ENCODE data around the gene NDUFA8. TPM values are rescaled to one million over a fixed set of nuclear protein-coding genes. Genes with fewer than 3 reads are reported as not detected.

NDUFA8 gene
- total and polyA plus RNA-seq, 2 experiments from 2014 or later, result 36.6 to 144 TPM

DNA sequence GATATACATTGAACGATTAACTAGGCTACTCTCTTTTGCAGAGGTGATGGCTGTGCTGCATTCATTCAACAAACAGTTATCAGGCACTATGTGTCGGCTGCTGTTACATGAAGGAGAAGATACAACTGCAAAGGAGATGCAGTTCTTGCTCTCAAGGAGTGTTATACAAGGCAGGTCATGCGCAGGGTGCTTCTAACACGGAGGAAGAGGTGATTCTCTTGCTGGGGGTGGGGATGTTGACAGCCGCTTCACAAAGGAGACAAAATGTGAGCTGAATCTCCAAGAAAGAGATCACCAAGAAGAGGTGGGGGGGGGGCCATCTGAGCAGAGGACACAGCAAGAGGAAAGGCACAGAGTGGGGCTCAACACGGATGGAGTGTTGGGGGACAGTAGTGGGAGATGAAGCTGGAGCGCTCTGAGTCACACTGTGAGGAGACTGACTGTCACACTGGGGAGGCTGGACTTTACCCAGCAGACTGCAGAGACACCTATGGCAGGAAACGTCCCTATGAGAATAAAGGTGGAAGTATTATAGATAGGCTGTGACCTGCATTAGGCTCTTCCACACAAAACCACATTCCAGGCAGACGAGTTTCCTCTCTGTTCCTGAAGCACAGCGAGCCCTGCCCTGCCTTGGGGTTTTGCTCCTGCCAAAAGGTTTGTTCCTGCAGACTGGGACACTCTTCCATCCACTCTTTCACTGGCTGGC lies 20.9 kb downstream of the NDUFA8 start (continued):
- TF ChIP-seq, protein P1, sequence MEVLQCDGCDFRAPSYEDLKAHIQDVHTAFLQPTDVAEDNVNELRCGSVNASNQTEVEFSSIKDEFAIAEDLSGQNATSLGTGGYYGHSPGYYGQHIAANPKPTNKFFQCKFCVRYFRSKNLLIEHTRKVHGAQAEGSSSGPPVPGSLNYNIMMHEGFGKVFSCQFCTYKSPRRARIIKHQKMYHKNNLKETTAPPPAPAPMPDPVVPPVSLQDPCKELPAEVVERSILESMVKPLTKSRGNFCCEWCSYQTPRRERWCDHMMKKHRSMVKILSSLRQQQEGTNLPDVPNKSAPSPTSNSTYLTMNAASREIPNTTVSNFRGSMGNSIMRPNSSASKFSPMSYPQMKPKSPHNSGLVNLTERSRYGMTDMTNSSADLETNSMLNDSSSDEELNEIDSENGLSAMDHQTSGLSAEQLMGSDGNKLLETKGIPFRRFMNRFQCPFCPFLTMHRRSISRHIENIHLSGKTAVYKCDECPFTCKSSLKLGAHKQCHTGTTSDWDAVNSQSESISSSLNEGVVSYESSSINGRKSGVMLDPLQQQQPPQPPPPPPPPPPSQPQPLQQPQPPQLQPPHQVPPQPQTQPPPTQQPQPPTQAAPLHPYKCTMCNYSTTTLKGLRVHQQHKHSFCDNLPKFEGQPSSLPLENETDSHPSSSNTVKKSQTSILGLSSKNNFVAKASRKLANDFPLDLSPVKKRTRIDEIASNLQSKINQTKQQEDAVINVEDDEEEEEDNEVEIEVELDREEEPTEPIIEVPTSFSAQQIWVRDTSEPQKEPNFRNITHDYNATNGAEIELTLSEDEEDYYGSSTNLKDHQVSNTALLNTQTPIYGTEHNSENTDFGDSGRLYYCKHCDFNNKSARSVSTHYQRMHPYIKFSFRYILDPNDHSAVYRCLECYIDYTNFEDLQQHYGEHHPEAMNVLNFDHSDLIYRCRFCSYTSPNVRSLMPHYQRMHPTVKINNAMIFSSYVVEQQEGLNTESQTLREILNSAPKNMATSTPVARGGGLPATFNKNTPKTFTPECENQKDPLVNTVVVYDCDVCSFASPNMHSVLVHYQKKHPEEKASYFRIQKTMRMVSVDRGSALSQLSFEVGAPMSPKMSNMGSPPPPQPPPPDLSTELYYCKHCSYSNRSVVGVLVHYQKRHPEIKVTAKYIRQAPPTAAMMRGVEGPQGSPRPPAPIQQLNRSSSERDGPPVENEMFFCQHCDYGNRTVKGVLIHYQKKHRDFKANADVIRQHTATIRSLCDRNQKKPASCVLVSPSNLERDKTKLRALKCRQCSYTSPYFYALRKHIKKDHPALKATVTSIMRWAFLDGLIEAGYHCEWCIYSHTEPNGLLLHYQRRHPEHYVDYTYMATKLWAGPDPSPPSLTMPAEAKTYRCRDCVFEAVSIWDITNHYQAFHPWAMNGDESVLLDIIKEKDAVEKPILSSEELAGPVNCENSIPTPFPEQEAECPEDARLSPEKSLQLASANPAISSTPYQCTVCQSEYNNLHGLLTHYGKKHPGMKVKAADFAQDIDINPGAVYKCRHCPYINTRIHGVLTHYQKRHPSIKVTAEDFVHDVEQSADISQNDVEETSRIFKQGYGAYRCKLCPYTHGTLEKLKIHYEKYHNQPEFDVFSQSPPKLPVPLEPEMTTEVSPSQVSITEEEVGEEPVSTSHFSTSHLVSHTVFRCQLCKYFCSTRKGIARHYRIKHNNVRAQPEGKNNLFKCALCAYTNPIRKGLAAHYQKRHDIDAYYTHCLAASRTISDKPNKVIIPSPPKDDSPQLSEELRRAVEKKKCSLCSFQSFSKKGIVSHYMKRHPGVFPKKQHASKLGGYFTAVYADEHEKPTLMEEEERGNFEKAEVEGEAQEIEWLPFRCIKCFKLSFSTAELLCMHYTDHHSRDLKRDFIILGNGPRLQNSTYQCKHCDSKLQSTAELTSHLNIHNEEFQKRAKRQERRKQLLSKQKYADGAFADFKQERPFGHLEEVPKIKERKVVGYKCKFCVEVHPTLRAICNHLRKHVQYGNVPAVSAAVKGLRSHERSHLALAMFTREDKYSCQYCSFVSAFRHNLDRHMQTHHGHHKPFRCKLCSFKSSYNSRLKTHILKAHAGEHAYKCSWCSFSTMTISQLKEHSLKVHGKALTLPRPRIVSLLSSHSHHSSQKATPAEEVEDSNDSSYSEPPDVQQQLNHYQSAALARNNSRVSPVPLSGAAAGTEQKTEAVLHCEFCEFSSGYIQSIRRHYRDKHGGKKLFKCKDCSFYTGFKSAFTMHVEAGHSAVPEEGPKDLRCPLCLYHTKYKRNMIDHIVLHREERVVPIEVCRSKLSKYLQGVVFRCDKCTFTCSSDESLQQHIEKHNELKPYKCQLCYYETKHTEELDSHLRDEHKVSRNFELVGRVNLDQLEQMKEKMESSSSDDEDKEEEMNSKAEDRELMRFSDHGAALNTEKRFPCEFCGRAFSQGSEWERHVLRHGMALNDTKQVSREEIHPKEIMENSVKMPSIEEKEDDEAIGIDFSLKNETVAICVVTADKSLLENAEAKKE (CRISPR knock-in tag; IDR thresholded peaks at IDR 0.05), result no peak
- no peak for TF ChIP-seq STAT1 (IDR thresholded peaks at IDR 0.05; ENCODE audit: unreplicated experiment)

DNA sequence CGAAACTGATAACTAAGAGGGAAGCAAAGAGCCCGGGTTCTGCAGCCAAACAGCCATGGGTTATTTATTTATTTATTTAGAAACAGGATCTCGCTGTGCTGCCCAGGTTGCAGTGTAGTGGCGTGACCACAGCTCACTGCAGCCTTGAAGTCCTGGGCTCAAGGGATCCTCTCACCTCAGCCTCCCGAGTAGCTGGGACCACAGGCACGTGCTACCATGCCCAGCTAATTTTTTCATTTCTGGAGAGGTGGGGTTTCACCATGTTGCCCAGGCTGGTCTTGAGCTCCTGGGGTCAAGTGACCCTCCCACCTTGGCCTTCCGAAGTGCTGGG lies 24.1 kb downstream of the NDUFA8 start:
- Histone ChIP-seq H3K79me2 (replicated peaks; ENCODE audit: insufficient read depth) (no peaks in the 10 kb centered on the region), H3K27ac (ENCODE audit: low read depth) (no peak overlapping the region), H3F3A (replicated peaks; ENCODE audit: low read depth) (no peaks in the 10 kb centered on the region), H3K27me3 (ENCODE audit: insufficient read depth) (peaks cover 11% of the 10 kb centered on the region; the same call in 1 of the 2 replicates), H3K9me2 (ENCODE audit: insufficient read depth) (0 out of 2 replicates have a peak, but pooled peaks cover 3% of the 10 kb centered on the region), H4K20me1 (replicated peaks; ENCODE audit: insufficient read depth) (no peaks in the 10 kb centered on the region), H2AFZ (no peak overlapping the region), H3K4me1 (ENCODE audit: insufficient read depth) (peaks cover 44% of the 10 kb centered on the region), H3K4me3 (no peak overlapping the region), H3K36me3 (ENCODE audit: insufficient read depth) (no peaks in the 10 kb centered on the region), H3K4me2 (peak overlapping the region; percentile 71; the same call in 1 of the 2 replicates)
- ATAC-seq (no peak), DNase-seq (ENCODE audit: low spot score) (no peak)
- H3K4me1 Mint-ChIP-seq, result peaks cover 38% of the 10 kb centered on the region
- no peak overlapping the region for H3K4me3 Mint-ChIP-seq
- H3K27me3 Mint-ChIP-seq (ENCODE audit: insufficient read depth, low read depth, poor library complexity), result peaks cover 18% of the 10 kb centered on the region
- H3K9me3 Mint-ChIP-seq, result no peaks in the 10 kb centered on the region
- no peak overlapping the region for H3K27ac Mint-ChIP-seq
- H3K36me3 Mint-ChIP-seq (ENCODE audit: low read depth), result no peaks in the 10 kb centered on the region
- TF ChIP-seq EZH2phosphoT487 (IDR thresholded peaks at IDR 0.05; ENCODE audit: unreplicated experiment), result no peak
- TF ChIP-seq, protein P2, sequence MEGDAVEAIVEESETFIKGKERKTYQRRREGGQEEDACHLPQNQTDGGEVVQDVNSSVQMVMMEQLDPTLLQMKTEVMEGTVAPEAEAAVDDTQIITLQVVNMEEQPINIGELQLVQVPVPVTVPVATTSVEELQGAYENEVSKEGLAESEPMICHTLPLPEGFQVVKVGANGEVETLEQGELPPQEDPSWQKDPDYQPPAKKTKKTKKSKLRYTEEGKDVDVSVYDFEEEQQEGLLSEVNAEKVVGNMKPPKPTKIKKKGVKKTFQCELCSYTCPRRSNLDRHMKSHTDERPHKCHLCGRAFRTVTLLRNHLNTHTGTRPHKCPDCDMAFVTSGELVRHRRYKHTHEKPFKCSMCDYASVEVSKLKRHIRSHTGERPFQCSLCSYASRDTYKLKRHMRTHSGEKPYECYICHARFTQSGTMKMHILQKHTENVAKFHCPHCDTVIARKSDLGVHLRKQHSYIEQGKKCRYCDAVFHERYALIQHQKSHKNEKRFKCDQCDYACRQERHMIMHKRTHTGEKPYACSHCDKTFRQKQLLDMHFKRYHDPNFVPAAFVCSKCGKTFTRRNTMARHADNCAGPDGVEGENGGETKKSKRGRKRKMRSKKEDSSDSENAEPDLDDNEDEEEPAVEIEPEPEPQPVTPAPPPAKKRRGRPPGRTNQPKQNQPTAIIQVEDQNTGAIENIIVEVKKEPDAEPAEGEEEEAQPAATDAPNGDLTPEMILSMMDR (conservative IDR thresholded peaks at IDR 0.05; ENCODE audit: low read depth in 2 of 2), result no peak
- no peak for TF ChIP-seq POLR2AphosphoS5 (IDR thresholded peaks at IDR 0.05; ENCODE audit: low read depth)
- TF ChIP-seq ZNF331 (CRISPR knock-in tag; IDR thresholded peaks at IDR 0.05; ENCODE audit: low read depth), result no peak
- TF ChIP-seq ZNF114 (CRISPR knock-in tag; IDR thresholded peaks at IDR 0.05), result no peak
- TF ChIP-seq, protein P3, sequence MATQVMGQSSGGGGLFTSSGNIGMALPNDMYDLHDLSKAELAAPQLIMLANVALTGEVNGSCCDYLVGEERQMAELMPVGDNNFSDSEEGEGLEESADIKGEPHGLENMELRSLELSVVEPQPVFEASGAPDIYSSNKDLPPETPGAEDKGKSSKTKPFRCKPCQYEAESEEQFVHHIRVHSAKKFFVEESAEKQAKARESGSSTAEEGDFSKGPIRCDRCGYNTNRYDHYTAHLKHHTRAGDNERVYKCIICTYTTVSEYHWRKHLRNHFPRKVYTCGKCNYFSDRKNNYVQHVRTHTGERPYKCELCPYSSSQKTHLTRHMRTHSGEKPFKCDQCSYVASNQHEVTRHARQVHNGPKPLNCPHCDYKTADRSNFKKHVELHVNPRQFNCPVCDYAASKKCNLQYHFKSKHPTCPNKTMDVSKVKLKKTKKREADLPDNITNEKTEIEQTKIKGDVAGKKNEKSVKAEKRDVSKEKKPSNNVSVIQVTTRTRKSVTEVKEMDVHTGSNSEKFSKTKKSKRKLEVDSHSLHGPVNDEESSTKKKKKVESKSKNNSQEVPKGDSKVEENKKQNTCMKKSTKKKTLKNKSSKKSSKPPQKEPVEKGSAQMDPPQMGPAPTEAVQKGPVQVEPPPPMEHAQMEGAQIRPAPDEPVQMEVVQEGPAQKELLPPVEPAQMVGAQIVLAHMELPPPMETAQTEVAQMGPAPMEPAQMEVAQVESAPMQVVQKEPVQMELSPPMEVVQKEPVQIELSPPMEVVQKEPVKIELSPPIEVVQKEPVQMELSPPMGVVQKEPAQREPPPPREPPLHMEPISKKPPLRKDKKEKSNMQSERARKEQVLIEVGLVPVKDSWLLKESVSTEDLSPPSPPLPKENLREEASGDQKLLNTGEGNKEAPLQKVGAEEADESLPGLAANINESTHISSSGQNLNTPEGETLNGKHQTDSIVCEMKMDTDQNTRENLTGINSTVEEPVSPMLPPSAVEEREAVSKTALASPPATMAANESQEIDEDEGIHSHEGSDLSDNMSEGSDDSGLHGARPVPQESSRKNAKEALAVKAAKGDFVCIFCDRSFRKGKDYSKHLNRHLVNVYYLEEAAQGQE (IDR thresholded peaks at IDR 0.05; ENCODE audit: unreplicated experiment), result no peak
- no peak for TF ChIP-seq CREB1 (CRISPR knock-in tag; IDR thresholded peaks at IDR 0.05; ENCODE audit: low read depth)
- no peak for TF ChIP-seq NANOG (IDR thresholded peaks at IDR 0.05; ENCODE audit: borderline replicate concordance)
- TF ChIP-seq STAT1 (IDR thresholded peaks at IDR 0.05; ENCODE audit: unreplicated experiment), result no peak
- TF ChIP-seq, protein P4, sequence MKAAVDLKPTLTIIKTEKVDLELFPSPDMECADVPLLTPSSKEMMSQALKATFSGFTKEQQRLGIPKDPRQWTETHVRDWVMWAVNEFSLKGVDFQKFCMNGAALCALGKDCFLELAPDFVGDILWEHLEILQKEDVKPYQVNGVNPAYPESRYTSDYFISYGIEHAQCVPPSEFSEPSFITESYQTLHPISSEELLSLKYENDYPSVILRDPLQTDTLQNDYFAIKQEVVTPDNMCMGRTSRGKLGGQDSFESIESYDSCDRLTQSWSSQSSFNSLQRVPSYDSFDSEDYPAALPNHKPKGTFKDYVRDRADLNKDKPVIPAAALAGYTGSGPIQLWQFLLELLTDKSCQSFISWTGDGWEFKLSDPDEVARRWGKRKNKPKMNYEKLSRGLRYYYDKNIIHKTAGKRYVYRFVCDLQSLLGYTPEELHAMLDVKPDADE (IDR thresholded peaks at IDR 0.05), result no peak
- no peak for TF ChIP-seq EZH2 (IDR thresholded peaks at IDR 0.05; ENCODE audit: low read depth, unreplicated experiment)
- no peak for TF ChIP-seq JUNB (IDR thresholded peaks at IDR 0.05; ENCODE audit: unreplicated experiment)

All from GM23338 (cell line).